Skeletal muscle satellite cell (primary cell): ENCODE results near the gene APMAP.

Source experiments
- H3K27me3 ChIP-seq: 2 replicates; pipeline ENCODE4 v1.7.0; 2013; ENCODE audit warnings: low read length; ENCODE audit not compliant: control insufficient read depth, insufficient read depth
- H3K36me3 ChIP-seq: 2 replicates; pipeline ENCODE4 v1.7.0; 2013; ENCODE audit warnings: mild to moderate bottlenecking, control low read depth, low read length; ENCODE audit not compliant: insufficient read depth
- H3K4me1 ChIP-seq: 2 replicates; pipeline ENCODE4 v1.7.0; 2013; ENCODE audit warnings: low read length; ENCODE audit not compliant: control insufficient read depth, insufficient read depth
- H3K4me2 ChIP-seq: 2 replicates; pipeline ENCODE4 v1.7.0; 2013; ENCODE audit warnings: mild to moderate bottlenecking, low read length
- H3K4me3 ChIP-seq: 2 replicates; pipeline ENCODE4 v1.7.0; 2013; ENCODE audit warnings: low read length
- H3K9ac ChIP-seq: 2 replicates; pipeline ENCODE4 v1.7.0; 2013; ENCODE audit warnings: mild to moderate bottlenecking, low read depth, low read length, moderate library complexity
- H3K9me3 ChIP-seq: replicated peaks from 2 replicates; pipeline ENCODE4 v1.7.0; 2013; ENCODE audit warnings: mild to moderate bottlenecking, control low read depth, low read length

Gene APMAP

DNA sequence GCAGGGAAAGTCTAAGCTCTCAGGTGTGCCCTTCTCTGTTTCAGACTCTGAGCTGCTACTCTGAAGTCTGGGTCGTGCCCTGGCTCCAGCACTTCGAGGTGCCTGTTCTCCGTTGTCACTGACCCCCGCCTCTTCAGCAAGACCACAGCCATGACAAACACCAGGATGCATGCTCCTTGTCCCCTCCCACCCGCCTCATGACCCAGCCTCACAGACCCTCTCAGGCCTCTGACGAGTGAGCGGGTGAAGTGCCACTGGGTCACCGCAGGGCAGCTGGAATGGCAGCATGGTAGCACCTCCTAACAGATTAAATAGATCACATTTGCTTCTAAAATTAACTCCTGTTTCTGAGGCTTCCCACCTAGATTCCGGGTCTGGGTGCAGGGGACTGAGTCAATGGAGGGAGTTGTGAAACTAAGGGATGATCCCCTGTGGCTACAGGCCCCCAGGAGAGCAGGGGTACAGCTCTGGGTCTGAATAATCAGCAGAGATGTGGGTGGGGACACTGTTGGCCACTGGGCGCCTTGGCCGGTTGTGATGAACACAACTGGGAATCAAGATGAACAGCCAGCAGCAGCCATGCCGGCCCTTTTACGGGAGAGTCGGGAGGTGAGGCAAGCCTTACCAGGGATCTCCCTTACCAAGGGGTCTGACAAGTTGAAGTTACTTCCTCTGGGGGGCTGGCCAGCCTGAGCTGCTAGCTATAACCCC, 32.8 kb downstream of the APMAP start:
- Histone ChIP-seq H3K27me3 (no peaks in the 10 kb centered on the region), H3K4me3 (no peak overlapping the region), H3K36me3 (peaks cover 40% of the 10 kb centered on the region), H3K9ac (no peak overlapping the region), H3K9me3 (no peaks in the 10 kb centered on the region), H3K4me2 (no peak overlapping the region), H3K4me1 (no peaks in the 10 kb centered on the region)

DNA sequence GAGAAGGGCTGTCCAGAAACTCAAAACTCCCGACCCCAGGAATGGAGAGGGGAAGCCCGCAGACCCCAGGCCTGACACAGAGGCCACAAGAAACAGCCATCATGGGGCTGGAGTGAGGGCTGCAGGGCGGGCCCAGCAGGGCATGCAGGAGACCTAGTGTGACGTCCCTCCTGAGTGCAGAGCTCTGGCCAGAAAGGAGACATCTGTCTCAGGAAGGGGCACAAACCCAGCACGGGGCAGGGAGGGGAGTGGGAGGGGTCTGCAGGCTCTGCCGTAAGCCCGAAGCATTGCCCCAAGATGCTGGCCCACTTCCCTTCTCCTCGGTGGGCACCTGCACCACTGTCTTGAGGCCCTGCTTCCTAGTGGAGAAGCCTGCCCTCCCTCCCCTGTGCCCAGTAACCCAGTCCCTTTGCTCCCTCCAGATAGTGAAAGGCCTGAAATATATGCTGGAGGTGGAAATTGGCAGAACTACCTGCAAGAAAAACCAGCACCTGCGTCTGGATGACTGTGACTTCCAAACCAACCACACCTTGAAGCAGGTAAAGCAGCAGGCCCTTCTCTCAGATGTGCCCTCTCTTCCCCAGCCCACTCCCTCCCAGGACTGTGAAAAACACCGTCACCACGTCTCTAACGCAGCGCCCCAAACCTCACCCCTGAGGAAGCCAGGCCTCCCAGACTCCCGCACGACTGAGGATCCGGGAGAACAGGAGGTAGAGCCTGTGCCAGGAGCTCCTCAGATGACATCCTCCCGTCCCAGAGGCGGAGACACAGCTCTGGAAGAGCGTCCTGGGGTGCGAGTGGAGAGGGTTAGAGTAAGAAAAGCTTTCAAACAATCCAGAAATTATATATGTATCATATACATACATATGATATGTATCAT, 33.8 kb downstream of the APMAP start:
- Histone ChIP-seq H3K4me2 (no peak overlapping the region), H3K36me3 (peaks cover 32% of the 10 kb centered on the region), H3K4me3 (no peak overlapping the region), H3K9me3 (no peaks in the 10 kb centered on the region), H3K4me1 (no peaks in the 10 kb centered on the region), H3K27me3 (no peaks in the 10 kb centered on the region), H3K9ac (no peak overlapping the region)

DNA sequence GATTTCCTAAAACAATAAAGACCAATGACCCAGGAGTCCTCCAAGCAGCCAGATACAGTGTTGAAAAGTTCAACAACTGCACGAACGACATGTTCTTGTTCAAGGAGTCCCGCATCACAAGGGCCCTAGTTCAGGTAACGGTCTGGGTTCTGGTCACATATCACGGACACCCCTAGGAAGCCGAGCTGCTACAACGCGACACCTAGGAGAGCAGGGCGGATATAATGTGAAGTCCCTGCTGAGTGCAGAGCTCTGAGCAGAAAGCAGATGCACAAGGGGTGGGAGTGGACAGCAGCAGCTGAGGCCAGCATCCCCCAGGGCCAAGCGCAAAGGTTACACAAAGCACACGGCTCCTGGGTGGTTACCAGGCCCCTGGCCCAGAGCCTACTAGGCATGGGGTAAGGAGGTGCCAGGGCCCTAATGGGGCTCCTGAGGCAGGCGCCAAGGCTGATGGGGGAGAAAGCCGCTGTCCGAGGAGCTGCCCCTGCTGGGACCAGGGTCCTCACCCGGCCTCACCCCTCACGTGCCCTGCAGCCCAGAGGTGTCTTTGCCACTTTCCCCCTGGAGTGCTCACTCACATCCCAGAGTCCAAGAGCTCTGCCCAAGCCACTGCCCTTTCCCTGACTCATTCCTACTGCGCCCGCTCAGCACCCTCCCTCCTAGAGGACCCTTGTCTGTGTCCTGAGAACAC, 35.1 kb downstream of the APMAP start:
- Histone ChIP-seq H3K4me3 (no peak overlapping the region), H3K4me2 (no peak overlapping the region), H3K9ac (no peak overlapping the region), H3K4me1 (no peaks in the 10 kb centered on the region), H3K9me3 (no peaks in the 10 kb centered on the region), H3K27me3 (no peaks in the 10 kb centered on the region), H3K36me3 (peaks cover 20% of the 10 kb centered on the region)

DNA sequence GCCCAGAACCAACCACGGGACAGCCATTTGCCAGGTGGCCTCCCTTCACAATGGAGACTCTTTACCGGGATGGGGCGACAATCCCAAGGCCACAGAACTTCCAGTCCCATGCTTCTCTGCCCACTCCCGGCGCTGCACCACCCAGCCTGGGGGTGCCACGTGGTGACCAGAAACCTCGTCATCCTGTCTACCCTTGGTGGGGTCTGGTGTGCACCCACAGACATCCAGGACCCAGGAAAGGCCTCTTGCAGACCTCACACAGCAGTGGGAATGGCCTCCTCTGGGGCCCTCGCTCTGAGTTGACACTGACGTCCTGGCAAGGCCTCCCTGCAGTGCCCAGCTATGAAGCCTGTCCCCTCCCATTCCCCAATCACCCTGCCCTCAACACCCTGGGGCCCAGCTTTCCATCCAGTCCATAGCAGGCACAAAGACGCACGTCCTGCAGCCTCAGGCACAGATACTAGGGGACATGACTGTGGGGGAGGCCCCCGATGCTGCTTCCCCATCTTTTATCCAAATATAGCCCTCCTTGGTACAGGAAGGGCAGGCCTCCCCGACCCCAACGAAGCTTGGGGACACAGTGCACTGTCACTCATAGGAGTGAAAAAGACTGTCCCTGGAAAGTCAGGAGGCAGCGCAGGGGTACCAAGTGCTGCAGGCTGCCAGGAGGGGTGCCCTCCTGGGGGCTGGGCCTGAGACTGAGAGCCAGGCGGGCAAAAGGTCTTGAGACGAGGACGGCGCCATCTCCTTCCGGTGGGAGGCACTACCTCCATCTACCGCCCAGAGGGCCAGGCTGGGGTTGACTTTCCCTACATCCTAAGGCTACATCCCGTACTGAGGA, 36.3 kb downstream of the APMAP start:
- peaks cover 1% of the 10 kb centered on the region for H3K27me3 ChIP-seq
- H3K4me2 ChIP-seq = no peak overlapping the region
- no peaks in the 10 kb centered on the region for H3K4me1 ChIP-seq
- peaks cover 20% of the 10 kb centered on the region for H3K36me3 ChIP-seq
- H3K9me3 ChIP-seq = no peaks in the 10 kb centered on the region
- no peak overlapping the region for H3K9ac ChIP-seq
- no peak overlapping the region for H3K4me3 ChIP-seq

DNA sequence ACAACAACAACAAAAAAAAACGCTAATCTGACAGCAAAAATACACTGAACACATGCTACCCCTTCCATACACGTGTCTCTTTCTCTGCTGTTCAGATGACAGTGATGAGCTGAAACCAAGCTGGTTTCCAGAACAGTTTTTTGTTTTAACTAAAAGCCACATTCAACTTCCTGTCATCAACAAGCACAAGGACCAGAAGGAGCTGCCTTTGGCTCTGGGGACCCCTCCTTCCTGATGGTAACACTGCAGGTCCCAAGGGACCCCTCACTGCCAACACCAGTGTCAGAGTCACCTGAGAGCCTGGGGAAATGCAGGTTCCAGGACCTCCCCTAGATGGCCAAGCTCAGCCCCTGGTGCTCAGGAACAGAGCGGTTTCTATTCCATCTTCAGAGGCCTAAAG, 37.5 kb downstream of the APMAP start:
- Histone ChIP-seq H3K9ac (no peak overlapping the region), H3K4me3 (no peak overlapping the region), H3K4me1 (peaks cover 4% of the 10 kb centered on the region), H3K27me3 (peaks cover 10% of the 10 kb centered on the region), H3K36me3 (peaks cover 14% of the 10 kb centered on the region), H3K4me2 (no peak overlapping the region), H3K9me3 (no peaks in the 10 kb centered on the region)

DNA sequence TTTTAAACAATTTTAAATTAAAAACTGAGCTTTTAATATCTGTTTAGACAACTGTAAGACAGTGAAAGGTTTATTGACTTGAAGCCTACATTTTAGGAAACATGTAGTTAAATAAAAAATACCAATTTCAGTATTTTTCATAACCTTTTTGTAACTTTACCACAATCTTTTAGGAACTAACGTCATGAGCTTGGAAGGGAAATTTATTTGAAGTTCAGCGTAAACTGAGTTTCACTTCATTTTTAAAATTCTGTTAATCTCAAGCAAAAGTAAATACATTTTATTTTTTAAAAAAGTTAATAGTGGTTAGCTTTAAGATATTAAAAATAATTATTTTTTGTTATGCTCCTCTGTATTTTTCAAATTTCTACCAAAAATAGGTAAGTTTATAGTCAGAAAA, 38.0 kb downstream of the APMAP start:
- Histone ChIP-seq H3K4me1 (peaks cover 4% of the 10 kb centered on the region), H3K27me3 (peaks cover 14% of the 10 kb centered on the region), H3K9me3 (no peaks in the 10 kb centered on the region), H3K4me3 (no peak overlapping the region), H3K4me2 (no peak overlapping the region), H3K36me3 (peaks cover 14% of the 10 kb centered on the region), H3K9ac (no peak overlapping the region)

DNA sequence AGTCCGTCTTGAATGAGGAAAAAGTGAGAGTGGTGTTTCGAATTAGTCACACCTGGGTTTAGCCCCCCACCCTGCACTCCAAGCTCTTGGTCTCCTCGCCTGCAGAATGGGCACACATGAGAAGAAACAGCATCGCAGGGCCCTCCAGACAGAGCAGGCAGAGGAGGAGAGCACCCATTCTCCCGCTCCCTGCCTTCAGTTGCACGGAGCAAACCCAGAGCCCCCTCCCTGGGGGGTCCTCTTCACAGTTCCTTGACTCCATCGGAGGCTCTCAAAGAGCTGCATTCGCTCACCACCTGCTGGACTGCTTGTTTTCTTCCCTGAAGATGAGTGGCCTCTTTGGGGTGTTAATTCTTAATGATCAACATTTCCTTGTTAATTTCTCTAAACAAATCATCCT, 38.4 kb downstream of the APMAP start:
- Histone ChIP-seq H3K4me2 (no peak overlapping the region), H3K36me3 (peaks cover 14% of the 10 kb centered on the region), H3K4me3 (no peak overlapping the region), H3K9ac (no peak overlapping the region), H3K9me3 (no peaks in the 10 kb centered on the region), H3K27me3 (peaks cover 14% of the 10 kb centered on the region), H3K4me1 (peaks cover 4% of the 10 kb centered on the region)

DNA sequence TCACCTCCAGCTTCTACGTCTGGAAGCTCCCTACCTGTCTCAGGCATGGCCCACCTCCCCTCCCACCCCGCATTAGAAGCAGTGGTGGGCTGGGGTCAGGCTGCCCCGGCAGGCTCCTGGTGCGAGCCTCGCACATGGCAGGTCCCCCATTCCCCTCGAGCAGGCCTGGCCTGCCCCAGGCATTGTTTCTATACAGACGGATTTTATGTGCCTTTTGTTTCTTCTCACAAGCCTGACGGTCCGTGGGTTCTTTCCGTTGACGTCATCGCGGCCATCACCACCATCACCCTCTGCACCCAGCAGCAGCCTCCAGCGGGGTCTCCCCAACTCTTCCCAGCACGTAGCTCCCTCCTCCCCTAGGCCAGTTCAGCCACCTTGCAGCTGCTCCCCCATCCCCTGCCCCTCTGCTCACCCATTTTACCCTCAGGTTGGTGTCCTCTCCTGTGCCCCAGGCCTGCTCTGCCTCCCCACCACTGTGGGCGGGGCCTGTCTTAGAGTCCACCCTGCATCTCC, 38.9 kb downstream of the APMAP start:
- Histone ChIP-seq H3K4me1 (peaks cover 4% of the 10 kb centered on the region), H3K9me3 (no peaks in the 10 kb centered on the region), H3K36me3 (peaks cover 13% of the 10 kb centered on the region), H3K4me3 (no peak overlapping the region), H3K9ac (no peak overlapping the region), H3K4me2 (no peak overlapping the region), H3K27me3 (peaks cover 14% of the 10 kb centered on the region)

DNA sequence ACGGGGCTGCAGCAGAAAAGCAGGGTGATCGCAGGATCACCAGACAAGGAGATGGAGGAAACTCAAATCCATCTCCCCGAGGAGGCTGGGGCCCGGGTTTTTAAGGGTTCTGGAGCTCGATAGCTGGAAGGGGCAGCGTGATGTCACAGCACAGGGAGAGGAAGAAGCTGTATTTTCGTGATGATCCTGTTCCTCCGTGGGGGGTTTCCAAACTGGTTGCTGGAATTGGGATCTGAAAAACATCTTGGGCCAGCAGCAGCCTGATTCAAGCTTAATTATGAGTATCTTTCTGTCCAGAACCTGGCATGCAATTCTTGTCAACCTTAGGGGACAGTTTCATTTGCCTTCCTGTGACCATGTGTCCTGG, 39.4 kb downstream of the APMAP start:
- H3K4me1 ChIP-seq = peaks cover 4% of the 10 kb centered on the region
- H3K9me3 ChIP-seq = no peaks in the 10 kb centered on the region
- H3K36me3 ChIP-seq = peaks cover 11% of the 10 kb centered on the region
- no peak overlapping the region for H3K9ac ChIP-seq
- H3K4me2 ChIP-seq = no peak overlapping the region
- peaks cover 14% of the 10 kb centered on the region for H3K27me3 ChIP-seq
- H3K4me3 ChIP-seq = no peak overlapping the region

DNA sequence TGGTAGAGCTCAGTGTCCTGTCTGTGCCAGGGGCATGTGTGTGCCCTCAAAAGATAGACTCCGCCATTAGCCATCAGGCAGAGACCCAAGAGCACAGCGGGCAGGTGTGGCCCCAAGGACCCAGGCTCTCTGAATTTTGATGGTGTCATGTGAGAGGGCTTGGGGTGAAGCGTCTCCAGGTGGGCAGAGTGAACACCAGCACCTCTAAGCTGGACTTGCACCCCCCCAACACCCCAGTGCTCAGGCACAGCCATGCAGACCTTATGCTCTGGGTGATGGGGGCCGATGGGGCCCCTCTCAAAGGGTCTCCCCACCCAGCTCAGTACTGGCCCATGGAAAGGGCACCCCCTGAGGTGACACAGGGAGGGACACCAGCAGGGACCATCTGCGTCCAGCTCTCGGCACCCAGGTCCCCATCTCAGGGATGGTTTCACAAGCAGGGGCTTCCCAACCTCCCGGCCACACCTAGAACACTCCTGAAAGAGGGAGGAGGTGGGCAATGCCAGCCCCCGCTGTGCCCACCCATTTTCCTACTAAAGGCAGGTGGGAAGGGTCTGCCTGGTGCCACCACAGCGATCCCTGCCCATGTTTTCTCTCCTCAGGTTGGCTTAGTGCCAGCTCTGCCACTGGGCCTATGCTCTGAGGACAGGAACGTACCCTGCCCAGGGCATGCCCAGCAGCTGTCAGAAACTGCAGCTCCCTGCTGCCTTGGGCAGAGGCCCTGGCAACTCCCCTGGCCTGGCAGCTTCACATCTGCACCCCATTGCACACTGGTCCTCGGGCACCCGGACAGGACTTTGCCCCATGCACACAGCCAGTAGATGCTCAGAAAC, 40.0 kb downstream of the APMAP start:
- Histone ChIP-seq H3K9ac (no peak overlapping the region), H3K4me1 (peaks cover 4% of the 10 kb centered on the region)

More for the DNA sequence above, 40.0 kb downstream of the APMAP start:
- peaks cover 11% of the 10 kb centered on the region for H3K36me3 ChIP-seq
- peaks cover 14% of the 10 kb centered on the region for H3K27me3 ChIP-seq
- H3K9me3 ChIP-seq = no peaks in the 10 kb centered on the region
- H3K4me3 ChIP-seq = no peak overlapping the region
- no peak overlapping the region for H3K4me2 ChIP-seq
